Cardiac septum (tissue), 1 donor: ENCODE data around the gene PSD4. TPM values are rescaled to one million over a fixed set of nuclear protein-coding genes. Genes with fewer than 3 reads are reported as not detected.
A peak's percentile ranks its signal among the peaks of the same experiment; 100 is the strongest.

Experiments
- DNase-seq: peaks from one replicate; pipeline ENCODE4 v3.0.0-alpha.2; 2020; ENCODE audit warnings: low spot score
- intact Hi-C: fragments of 100-400 bp; cut with DNase I; formaldehyde crosslinking; loops from one replicate; pipeline ENCODE4 v1.14.0; 2022
- total RNA-seq: library from RNA; stranded (reverse); fragmentation: NEBNext Ultra II Directional; extraction: Animal tissue kit (Norgen Biotek cat#: 25700); gene quantifications from one replicate; pipeline ENCODE4 v1.2.1, GENCODE V29; 2021
- donor health status: DM: no; HTN: no; CAD: no.

The PSD4 gene
- total RNA-seq, 1 donor from 2014 or later = 2.3 TPM

- intact Hi-C loops = no loop called here
- no peak for DNase-seq
These were observed 9.4 kb upstream of the PSD4 start for GRCh38 chr2:113164215-113164929.

- intact Hi-C loops = no loop called here
- peak; percentile 19 for DNase-seq
These were observed 8.7 kb upstream of the PSD4 start for GRCh38 chr2:113164930-113165585.

- intact Hi-C loops = no loop called here
- DNase-seq = no peak
These were observed 7.6 kb upstream of the PSD4 start for GRCh38 chr2:113166187-113166645.

GRCh38 chr2:113167115-113167932 is 6.4 kb upstream of the PSD4 start:
- no peak for DNase-seq

GRCh38 chr2:113167962-113168340 is 5.8 kb upstream of the PSD4 start:
- intact Hi-C loops = no loop called here
- no peak for DNase-seq

More at GRCh38 chr2:113167115-113167932, 6.4 kb upstream of the PSD4 start:
- intact Hi-C loops = no loop called here

GRCh38 chr2:113169002-113169530 is 4.7 kb upstream of the PSD4 start:
- intact Hi-C loops = no loop called here
- no peak for DNase-seq

- no peak for DNase-seq
- intact Hi-C loops = no loop called here
These were observed 4.2 kb upstream of the PSD4 start for GRCh38 chr2:113169586-113169985.

GRCh38 chr2:113171334-113172075 is 2.3 kb upstream of the PSD4 start:
- peak; percentile 31 for DNase-seq
- intact Hi-C loops = no loop called here

- DNase-seq = peak; percentile 64
- intact Hi-C loops = no loop called here
These were observed 840 bp upstream of the PSD4 start for GRCh38 chr2:113172721-113173541.

- intact Hi-C loops = no loop called here
- DNase-seq = no peak
These were observed 592 bp downstream of the PSD4 start for GRCh38 chr2:113174376-113174750.

GRCh38 chr2:113175042-113175628 is 1.4 kb downstream of the PSD4 start:
- peak; percentile 69 for DNase-seq
- intact Hi-C loops = no loop called here

GRCh38 chr2:113175736-113176695 is 2.2 kb downstream of the PSD4 start:
- intact Hi-C loops = no loop called here
- peak; percentile 60 for DNase-seq

GRCh38 chr2:113176696-113177355 is 3.1 kb downstream of the PSD4 start:
- DNase-seq = peak; percentile 70

GRCh38 chr2:113178069-113178746 is 4.4 kb downstream of the PSD4 start:
- peak; percentile 22 for DNase-seq
- intact Hi-C loops = no loop called here

More at GRCh38 chr2:113176696-113177355, 3.1 kb downstream of the PSD4 start:
- intact Hi-C loops = no loop called here

- intact Hi-C loops = no loop called here
- peak; percentile 46 for DNase-seq
These were observed 5.1 kb downstream of the PSD4 start for GRCh38 chr2:113178891-113179290.

- DNase-seq = peak; percentile 14
- intact Hi-C loops = no loop called here
These were observed 5.8 kb downstream of the PSD4 start for GRCh38 chr2:113179446-113180045.
